ENCODE data around the gene DSEL.

DNA sequence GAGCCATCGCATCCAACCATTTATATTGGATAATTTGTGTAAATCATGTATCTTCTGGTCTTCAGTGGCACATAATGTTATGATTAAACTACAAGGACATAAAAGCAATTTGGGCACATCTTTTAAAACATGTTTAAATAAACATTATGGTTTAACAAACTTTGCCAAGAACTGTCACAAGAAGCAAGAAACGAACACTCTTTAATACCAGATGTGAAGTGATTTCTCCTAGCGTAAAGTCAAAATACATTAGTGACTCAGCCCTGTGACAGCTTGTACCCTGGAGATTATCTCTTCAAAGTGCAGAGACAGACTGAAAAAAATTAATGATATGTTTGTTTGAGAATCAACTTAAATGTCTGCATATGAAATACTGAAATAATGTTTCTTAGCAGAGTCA is 39.9 kb downstream of the DSEL start:
- no peak for TF ChIP-seq CREB1 (IDR thresholded peaks at IDR 0.05)
- TF ChIP-seq, protein P1, sequence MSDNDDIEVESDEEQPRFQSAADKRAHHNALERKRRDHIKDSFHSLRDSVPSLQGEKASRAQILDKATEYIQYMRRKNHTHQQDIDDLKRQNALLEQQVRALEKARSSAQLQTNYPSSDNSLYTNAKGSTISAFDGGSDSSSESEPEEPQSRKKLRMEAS (IDR thresholded peaks at IDR 0.05) = no peak
- TF ChIP-seq CBX5 (IDR thresholded peaks at IDR 0.05; ENCODE audit: low read depth, low read length) = no peak
- no peak for TF ChIP-seq TAF1 (IDR thresholded peaks at IDR 0.05; ENCODE audit: low read depth, low read length)
- TF ChIP-seq, protein P2, sequence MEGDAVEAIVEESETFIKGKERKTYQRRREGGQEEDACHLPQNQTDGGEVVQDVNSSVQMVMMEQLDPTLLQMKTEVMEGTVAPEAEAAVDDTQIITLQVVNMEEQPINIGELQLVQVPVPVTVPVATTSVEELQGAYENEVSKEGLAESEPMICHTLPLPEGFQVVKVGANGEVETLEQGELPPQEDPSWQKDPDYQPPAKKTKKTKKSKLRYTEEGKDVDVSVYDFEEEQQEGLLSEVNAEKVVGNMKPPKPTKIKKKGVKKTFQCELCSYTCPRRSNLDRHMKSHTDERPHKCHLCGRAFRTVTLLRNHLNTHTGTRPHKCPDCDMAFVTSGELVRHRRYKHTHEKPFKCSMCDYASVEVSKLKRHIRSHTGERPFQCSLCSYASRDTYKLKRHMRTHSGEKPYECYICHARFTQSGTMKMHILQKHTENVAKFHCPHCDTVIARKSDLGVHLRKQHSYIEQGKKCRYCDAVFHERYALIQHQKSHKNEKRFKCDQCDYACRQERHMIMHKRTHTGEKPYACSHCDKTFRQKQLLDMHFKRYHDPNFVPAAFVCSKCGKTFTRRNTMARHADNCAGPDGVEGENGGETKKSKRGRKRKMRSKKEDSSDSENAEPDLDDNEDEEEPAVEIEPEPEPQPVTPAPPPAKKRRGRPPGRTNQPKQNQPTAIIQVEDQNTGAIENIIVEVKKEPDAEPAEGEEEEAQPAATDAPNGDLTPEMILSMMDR (IDR thresholded peaks at IDR 0.05; ENCODE audit: control extremely low read depth in 1 of 3, insufficient read depth in 1 of 3, low read depth in 1 of 3, low read length in 3 of 3) = no peak
- TF ChIP-seq, protein P3, sequence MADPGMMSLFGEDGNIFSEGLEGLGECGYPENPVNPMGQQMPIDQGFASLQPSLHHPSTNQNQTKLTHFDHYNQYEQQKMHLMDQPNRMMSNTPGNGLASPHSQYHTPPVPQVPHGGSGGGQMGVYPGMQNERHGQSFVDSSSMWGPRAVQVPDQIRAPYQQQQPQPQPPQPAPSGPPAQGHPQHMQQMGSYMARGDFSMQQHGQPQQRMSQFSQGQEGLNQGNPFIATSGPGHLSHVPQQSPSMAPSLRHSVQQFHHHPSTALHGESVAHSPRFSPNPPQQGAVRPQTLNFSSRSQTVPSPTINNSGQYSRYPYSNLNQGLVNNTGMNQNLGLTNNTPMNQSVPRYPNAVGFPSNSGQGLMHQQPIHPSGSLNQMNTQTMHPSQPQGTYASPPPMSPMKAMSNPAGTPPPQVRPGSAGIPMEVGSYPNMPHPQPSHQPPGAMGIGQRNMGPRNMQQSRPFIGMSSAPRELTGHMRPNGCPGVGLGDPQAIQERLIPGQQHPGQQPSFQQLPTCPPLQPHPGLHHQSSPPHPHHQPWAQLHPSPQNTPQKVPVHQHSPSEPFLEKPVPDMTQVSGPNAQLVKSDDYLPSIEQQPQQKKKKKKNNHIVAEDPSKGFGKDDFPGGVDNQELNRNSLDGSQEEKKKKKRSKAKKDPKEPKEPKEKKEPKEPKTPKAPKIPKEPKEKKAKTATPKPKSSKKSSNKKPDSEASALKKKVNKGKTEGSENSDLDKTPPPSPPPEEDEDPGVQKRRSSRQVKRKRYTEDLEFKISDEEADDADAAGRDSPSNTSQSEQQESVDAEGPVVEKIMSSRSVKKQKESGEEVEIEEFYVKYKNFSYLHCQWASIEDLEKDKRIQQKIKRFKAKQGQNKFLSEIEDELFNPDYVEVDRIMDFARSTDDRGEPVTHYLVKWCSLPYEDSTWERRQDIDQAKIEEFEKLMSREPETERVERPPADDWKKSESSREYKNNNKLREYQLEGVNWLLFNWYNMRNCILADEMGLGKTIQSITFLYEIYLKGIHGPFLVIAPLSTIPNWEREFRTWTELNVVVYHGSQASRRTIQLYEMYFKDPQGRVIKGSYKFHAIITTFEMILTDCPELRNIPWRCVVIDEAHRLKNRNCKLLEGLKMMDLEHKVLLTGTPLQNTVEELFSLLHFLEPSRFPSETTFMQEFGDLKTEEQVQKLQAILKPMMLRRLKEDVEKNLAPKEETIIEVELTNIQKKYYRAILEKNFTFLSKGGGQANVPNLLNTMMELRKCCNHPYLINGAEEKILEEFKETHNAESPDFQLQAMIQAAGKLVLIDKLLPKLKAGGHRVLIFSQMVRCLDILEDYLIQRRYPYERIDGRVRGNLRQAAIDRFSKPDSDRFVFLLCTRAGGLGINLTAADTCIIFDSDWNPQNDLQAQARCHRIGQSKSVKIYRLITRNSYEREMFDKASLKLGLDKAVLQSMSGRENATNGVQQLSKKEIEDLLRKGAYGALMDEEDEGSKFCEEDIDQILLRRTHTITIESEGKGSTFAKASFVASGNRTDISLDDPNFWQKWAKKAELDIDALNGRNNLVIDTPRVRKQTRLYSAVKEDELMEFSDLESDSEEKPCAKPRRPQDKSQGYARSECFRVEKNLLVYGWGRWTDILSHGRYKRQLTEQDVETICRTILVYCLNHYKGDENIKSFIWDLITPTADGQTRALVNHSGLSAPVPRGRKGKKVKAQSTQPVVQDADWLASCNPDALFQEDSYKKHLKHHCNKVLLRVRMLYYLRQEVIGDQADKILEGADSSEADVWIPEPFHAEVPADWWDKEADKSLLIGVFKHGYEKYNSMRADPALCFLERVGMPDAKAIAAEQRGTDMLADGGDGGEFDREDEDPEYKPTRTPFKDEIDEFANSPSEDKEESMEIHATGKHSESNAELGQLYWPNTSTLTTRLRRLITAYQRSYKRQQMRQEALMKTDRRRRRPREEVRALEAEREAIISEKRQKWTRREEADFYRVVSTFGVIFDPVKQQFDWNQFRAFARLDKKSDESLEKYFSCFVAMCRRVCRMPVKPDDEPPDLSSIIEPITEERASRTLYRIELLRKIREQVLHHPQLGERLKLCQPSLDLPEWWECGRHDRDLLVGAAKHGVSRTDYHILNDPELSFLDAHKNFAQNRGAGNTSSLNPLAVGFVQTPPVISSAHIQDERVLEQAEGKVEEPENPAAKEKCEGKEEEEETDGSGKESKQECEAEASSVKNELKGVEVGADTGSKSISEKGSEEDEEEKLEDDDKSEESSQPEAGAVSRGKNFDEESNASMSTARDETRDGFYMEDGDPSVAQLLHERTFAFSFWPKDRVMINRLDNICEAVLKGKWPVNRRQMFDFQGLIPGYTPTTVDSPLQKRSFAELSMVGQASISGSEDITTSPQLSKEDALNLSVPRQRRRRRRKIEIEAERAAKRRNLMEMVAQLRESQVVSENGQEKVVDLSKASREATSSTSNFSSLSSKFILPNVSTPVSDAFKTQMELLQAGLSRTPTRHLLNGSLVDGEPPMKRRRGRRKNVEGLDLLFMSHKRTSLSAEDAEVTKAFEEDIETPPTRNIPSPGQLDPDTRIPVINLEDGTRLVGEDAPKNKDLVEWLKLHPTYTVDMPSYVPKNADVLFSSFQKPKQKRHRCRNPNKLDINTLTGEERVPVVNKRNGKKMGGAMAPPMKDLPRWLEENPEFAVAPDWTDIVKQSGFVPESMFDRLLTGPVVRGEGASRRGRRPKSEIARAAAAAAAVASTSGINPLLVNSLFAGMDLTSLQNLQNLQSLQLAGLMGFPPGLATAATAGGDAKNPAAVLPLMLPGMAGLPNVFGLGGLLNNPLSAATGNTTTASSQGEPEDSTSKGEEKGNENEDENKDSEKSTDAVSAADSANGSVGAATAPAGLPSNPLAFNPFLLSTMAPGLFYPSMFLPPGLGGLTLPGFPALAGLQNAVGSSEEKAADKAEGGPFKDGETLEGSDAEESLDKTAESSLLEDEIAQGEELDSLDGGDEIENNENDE (IDR thresholded peaks at IDR 0.05; ENCODE audit: insufficient replicate concordance, low read length) = no peak
- TF ChIP-seq NRF1 (IDR thresholded peaks at IDR 0.05; ENCODE audit: low read depth, low read length) = no peak
- no peak for TF ChIP-seq SIN3A (conservative IDR thresholded peaks at IDR 0.05 in 1 of 2, IDR thresholded peaks at IDR 0.05 in 1 of 2; ENCODE audit: low read depth in 1 of 2, low read length in 2 of 2)
- no peak for TF ChIP-seq EGR1 (IDR thresholded peaks at IDR 0.05; ENCODE audit: borderline replicate concordance, low read depth, low read length)
- TF ChIP-seq RFX5 (IDR thresholded peaks at IDR 0.05; ENCODE audit: borderline replicate concordance, low read depth, low read length) = no peak
- TF ChIP-seq EZH2 (IDR thresholded peaks at IDR 0.05; ENCODE audit: low read depth, low read length, severe bottlenecking) = no peak

Data from H1 (cell line).